ENCODE results near the gene FLRT1. TPM values are rescaled to one million over a fixed set of nuclear protein-coding genes. Genes with fewer than 3 reads are reported as not detected.

Gene FLRT1
- 0.12 and 0.60 TPM in 2 replicates for total RNA-seq

GRCh38 chr11:64035576-64035975 is at the start of gene FLRT1:
Gene FLRT1, plus strand, starts transcription at chr11:64035931. Its CDS starts 80,337 bp downstream, at chr11:64116268.

GRCh38 chr11:63986156-63986931 is 49.4 kb upstream of the FLRT1 start, which contains the start of gene OTUB1:
Gene OTUB1, plus strand, starts transcription at chr11:63986438. Its CDS starts 19 bp downstream, at chr11:63986457.

Other genes starting within 250 kb of the FLRT1 start
- 17.3 and 29.2 TPM in 2 replicates for gene SPINDOC, start 222.5 kb upstream of the FLRT1 start, total RNA-seq
- gene MARK2, start 196.8 kb upstream of the FLRT1 start, total RNA-seq, result 12.7 and 14.0 TPM in 2 replicates
- 7.8 and 8.4 TPM in 2 replicates for gene RCOR2, start 118.8 kb upstream of the FLRT1 start, total RNA-seq
- gene NAA40, start 96.9 kb upstream of the FLRT1 start, total RNA-seq, result 7.9 and 11.3 TPM in 2 replicates
- 324 and 331 TPM in 2 replicates for gene COX8A, start 61.3 kb upstream of the FLRT1 start, total RNA-seq
- gene OTUB1, start 49.5 kb upstream of the FLRT1 start, total RNA-seq, result 83.1 and 89.2 TPM in 2 replicates
- 24.4 and 39.9 TPM in 2 replicates for gene MACROD1, start 130.2 kb downstream of the FLRT1 start, total RNA-seq
- gene STIP1, start 150.2 kb downstream of the FLRT1 start, total RNA-seq, result 88.1 and 90.1 TPM in 2 replicates
- gene FERMT3, start 170.8 kb downstream of the FLRT1 start, total RNA-seq, result 3.2 and 3.4 TPM in 2 replicates
- 53.7 and 59.2 TPM in 2 replicates for gene TRPT1, start 190.3 kb downstream of the FLRT1 start, total RNA-seq
- gene NUDT22, start 190.3 kb downstream of the FLRT1 start, total RNA-seq, result 33.8 and 51.9 TPM in 2 replicates
- 14.0 and 32.9 TPM in 2 replicates for gene DNAJC4, start 194.6 kb downstream of the FLRT1 start, total RNA-seq
- 70.5 and 97.3 TPM in 2 replicates for gene VEGFB, start 198.7 kb downstream of the FLRT1 start, total RNA-seq
- gene FKBP2, start 205.2 kb downstream of the FLRT1 start, total RNA-seq, result 43.6 and 94.6 TPM in 2 replicates
- 184 and 217 TPM in 2 replicates for gene PPP1R14B, start 211.0 kb downstream of the FLRT1 start, total RNA-seq
- gene PLCB3, start 215.6 kb downstream of the FLRT1 start, total RNA-seq, result 32.9 and 40.7 TPM in 2 replicates
- 133 and 152 TPM in 2 replicates for gene BAD, start 248.7 kb downstream of the FLRT1 start, total RNA-seq
- 25.4 and 32.1 TPM in 2 replicates for gene GPR137, start 249.9 kb downstream of the FLRT1 start, total RNA-seq

Measured in pericardium fibroblast (primary cell).